Measurements from ENCODE around the gene TAF9B.

DNA sequence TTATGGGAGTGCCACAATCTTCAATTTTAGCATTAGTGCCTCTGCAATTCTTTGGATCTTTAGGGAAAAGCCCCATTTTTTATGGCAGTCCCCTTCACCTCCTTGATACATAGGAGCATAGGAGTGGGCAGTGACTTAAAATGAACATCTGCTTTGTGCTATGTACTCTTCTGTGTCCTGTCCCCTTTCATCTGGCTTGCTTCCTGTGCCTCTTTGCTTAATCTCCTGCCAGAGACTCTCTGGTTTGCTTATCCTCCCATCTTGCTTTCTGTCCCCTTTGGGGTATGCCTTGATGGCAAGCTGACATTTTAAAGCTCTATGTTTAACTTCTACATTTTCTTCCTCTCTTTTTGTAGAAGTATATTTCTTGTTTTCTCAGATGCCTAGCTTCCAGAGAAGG is 23.1 kb downstream of the TAF9B start:
- TF ChIP-seq CTCF (IDR thresholded peaks at IDR 0.05; ENCODE audit: insufficient read depth, low read depth, low read length) (no peak), EZH2 (IDR thresholded peaks at IDR 0.05; ENCODE audit: insufficient read depth, low read length) (no peak)
